ENCODE measurements around the gene RBP2. TPM values are rescaled to one million over a fixed set of nuclear protein-coding genes. Genes with fewer than 3 reads are reported as not detected.

The RBP2 gene
- total RNA-seq, 4 donors from 2014 or later = not detected

DNA sequence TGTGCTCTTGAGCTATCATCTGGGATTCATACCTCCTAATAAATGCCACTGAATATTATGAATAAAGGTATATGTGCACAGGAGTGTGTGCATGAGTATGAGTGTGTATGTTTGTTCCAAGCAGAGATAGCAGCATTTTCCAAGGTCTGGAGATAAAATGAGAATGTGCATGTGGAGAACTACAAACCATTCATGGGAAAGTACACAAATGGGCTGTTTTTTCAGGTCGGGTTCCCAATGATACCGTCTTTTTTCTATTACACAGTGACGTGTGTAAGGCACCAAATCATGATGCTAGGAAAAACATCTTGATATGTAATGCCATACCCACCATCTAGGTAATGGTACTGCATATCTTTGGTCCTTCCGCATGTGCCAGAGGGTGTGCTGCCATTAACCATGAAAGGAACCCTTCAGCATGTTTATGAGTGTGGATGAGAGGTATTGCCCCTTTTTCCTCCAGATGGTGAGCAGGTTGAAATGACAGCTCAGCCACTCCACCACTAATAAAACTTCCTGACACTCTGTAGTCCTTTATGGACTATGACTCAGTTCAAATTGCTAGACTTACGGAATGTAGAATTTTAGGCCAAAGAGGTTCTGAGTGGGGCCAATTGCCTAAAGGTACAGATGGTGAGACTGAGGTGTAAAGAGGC, 50.4 kb downstream of the RBP2 start:
- Histone ChIP-seq H3K4me3 (no peak overlapping the region), H3K36me3 (peaks cover 0 to 33% of the 10 kb centered on the region in 2 donors), H3K27me3 (no peaks in the 10 kb centered on the region), H3K27ac (no peak overlapping the region), H3K4me1 (no peaks in the 10 kb centered on the region), H3K9me3 (no peaks in the 10 kb centered on the region)
- TF ChIP-seq EP300 (IDR thresholded peaks at IDR 0.05) (no peak), POLR2A (IDR thresholded peaks at IDR 0.05) (no peak), POLR2AphosphoS5 (IDR thresholded peaks at IDR 0.05) (no peak)
- TF ChIP-seq, protein P1, sequence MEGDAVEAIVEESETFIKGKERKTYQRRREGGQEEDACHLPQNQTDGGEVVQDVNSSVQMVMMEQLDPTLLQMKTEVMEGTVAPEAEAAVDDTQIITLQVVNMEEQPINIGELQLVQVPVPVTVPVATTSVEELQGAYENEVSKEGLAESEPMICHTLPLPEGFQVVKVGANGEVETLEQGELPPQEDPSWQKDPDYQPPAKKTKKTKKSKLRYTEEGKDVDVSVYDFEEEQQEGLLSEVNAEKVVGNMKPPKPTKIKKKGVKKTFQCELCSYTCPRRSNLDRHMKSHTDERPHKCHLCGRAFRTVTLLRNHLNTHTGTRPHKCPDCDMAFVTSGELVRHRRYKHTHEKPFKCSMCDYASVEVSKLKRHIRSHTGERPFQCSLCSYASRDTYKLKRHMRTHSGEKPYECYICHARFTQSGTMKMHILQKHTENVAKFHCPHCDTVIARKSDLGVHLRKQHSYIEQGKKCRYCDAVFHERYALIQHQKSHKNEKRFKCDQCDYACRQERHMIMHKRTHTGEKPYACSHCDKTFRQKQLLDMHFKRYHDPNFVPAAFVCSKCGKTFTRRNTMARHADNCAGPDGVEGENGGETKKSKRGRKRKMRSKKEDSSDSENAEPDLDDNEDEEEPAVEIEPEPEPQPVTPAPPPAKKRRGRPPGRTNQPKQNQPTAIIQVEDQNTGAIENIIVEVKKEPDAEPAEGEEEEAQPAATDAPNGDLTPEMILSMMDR (IDR thresholded peaks at IDR 0.05) = no peak
- 75 to 82% methylated on average over 5 of the region's 5 CpGs for WGBS, 2 donors (ENCODE audit: low coverage in 1 of 2)
- ATAC-seq = no peak

DNA sequence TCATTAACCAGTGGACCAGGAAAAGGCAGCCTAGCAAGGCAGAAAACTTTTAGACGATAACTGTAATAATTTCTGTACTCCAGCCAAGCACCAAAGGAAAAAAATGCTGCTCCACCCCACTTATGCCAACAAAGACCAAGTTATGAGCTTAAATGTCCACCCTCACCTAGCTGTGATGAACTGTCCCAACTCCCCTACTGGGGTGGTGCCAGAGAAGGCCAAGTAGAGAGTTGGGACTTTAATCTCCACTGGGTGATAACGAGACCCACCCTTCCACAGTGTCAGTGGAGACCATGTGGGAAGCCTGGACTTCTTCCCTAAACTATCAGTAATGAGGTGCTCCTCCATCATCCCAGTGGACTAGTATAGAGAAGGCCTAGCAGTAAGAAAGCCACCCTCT, 53.1 kb downstream of the RBP2 start:
- WGBS, 2 donors (ENCODE audit: low coverage in 1 of 2) = 85 to 86% methylated on average over 1 to 2 of the region's 2 CpGs
- Histone ChIP-seq H3K27me3 (no peaks in the 10 kb centered on the region), H3K27ac (no peak overlapping the region), H3K4me1 (no peaks in the 10 kb centered on the region), H3K36me3 (peaks cover 0 to 30% of the 10 kb centered on the region in 2 donors), H3K4me3 (no peak overlapping the region), H3K9me3 (no peaks in the 10 kb centered on the region)
- TF ChIP-seq POLR2AphosphoS5 (IDR thresholded peaks at IDR 0.05) (no peak), EP300 (IDR thresholded peaks at IDR 0.05) (no peak), POLR2A (IDR thresholded peaks at IDR 0.05) (no peak)
- TF ChIP-seq, protein P1 (IDR thresholded peaks at IDR 0.05) = no peak
- ATAC-seq = no peak

DNA sequence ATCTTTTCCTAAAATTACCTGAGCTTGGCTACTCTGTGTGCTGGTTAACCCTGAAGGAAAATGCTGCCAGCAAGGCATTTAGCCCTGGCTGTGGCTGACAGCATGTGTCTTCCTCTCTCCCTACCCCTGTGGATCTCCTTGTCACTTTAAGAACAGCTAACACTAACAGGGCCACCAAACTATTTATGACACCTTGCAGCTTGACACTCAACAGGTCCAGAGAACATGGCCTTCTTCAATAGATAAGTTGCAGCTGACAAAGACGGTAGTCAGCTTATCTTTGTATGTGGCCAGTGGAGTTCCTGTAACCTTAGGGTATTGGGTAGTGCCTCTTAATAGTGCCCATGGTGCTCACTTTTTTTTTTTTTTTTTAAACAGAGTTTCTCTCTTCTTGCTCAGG, 54.9 kb downstream of the RBP2 start:
- Histone ChIP-seq H3K27me3 (no peaks in the 10 kb centered on the region), H3K4me1 (no peaks in the 10 kb centered on the region), H3K4me3 (no peak overlapping the region), H3K9me3 (peaks cover 0 to 14% (median 0%) of the 10 kb centered on the region in 3 donors), H3K36me3 (peaks cover 0 to 30% of the 10 kb centered on the region in 2 donors), H3K27ac (no peak overlapping the region)
- TF ChIP-seq EP300 (IDR thresholded peaks at IDR 0.05) (no peak), POLR2AphosphoS5 (IDR thresholded peaks at IDR 0.05) (no peak), POLR2A (IDR thresholded peaks at IDR 0.05) (no peak)
- TF ChIP-seq, protein P1 (IDR thresholded peaks at IDR 0.05) = no peak
- no peak for ATAC-seq
- 64 to 100% methylated on average over 1 of the region's 1 CpG for WGBS, 2 donors (ENCODE audit: low coverage in 1 of 2)

DNA sequence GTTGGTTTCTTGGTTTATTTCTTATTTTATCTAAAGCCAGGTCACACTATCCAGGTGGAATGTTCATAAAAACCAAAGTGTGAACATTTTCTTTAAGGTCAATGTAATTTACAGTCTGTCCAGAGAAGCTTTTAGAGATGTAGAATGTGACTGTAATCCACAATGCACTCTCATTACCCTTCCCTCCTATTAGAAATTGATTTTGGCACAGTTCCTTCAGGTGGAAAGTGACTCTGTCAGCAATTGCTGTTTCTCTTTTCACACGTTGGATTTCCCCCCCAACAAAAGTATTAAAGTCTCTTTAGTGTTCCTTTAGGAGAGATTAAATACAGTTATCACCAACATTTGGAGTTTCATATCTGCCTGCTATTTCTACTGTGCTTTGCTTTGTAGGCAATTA, 55.3 kb downstream of the RBP2 start:
- WGBS, 2 donors (ENCODE audit: low coverage in 1 of 2) = 25 to 73% methylated on average over 1 of the region's 1 CpG

DNA sequence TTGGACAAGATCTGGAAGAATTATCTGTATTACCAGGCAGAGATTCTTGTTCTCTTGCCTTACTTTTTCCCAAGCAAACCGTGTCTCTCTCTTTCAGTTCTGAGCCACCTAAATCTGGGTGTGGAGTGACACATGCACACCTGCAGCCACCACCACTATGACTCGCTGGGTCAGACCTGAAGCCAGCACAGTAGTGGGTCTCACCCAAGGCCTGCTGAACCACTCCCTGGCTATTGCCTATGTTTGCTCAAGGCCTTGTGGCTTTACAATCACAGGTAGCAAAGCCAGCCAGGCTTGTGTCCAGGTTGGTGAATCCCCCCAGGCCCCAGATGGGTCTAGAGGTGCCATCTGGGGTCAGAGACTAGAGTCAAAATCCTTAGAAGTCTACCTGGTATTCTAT, 58.2 kb downstream of the RBP2 start:
- WGBS, 2 donors (ENCODE audit: low coverage in 1 of 2) = no CpG with 5 or more reads among the region's 2 CpGs
- Histone ChIP-seq H3K27me3 (no peaks in the 10 kb centered on the region), H3K9me3 (peaks cover 0 to 44% (median 0%) of the 10 kb centered on the region in 3 donors), H3K27ac (no peak overlapping the region), H3K36me3 (peaks cover 0 to 5% of the 10 kb centered on the region in 2 donors), H3K4me3 (no peak overlapping the region), H3K4me1 (no peaks in the 10 kb centered on the region)
- no peak for ATAC-seq
- TF ChIP-seq POLR2AphosphoS5 (IDR thresholded peaks at IDR 0.05) (no peak), EP300 (IDR thresholded peaks at IDR 0.05) (no peak), POLR2A (IDR thresholded peaks at IDR 0.05) (no peak)
- TF ChIP-seq, protein P1 (IDR thresholded peaks at IDR 0.05) = no peak

More for the DNA sequence above, 55.3 kb downstream of the RBP2 start:
- H3K27me3 ChIP-seq = no peaks in the 10 kb centered on the region
- H3K9me3 ChIP-seq = peaks cover 0 to 19% (median 0%) of the 10 kb centered on the region in 3 donors
- H3K36me3 ChIP-seq = peaks cover 0 to 29% of the 10 kb centered on the region in 2 donors
- H3K4me1 ChIP-seq = no peaks in the 10 kb centered on the region
- TF ChIP-seq POLR2AphosphoS5 (IDR thresholded peaks at IDR 0.05) = no peak
- no peak overlapping the region for H3K27ac ChIP-seq
- no peak overlapping the region for H3K4me3 ChIP-seq
- ATAC-seq = no peak
